Body of pancreas (tissue), 4 donors: Measurements from ENCODE around the gene EIF2AK3. TPM values are rescaled to one million over a fixed set of nuclear protein-coding genes. Genes with fewer than 3 reads are reported as not detected.

Experiments used
- ATAC-seq: fragments of 150-250 bp; one replicate; pipeline ENCODE4 v1.9.1; 2016
- DNase-seq, 4 donors: peaks; one replicate each; pipeline ENCODE4 v3.0.0-alpha.2; 2019
- H3K27ac ChIP-seq, 4 donors: fragments of 200-600 bp; sonication (generic); 1 replicate in 3 of 4; 2 replicates in 1 of 4; pipeline versions ENCODE4 v1.5.1 to v1.6.1; 2016 to 2019; ENCODE audit warnings: mild to moderate bottlenecking in 1 of 4, mixed read lengths in 1 of 4, moderate library complexity in 1 of 4
- H3K27me3 ChIP-seq, 2 donors: fragments of 200-600 bp; sonication (generic); one replicate each; pipeline ENCODE4 v1.6.0; 2016; ENCODE audit warnings: mild to moderate bottlenecking in 1 of 2
- H3K36me3 ChIP-seq, 2 donors: fragments of 200-600 bp; sonication (generic); replicated peaks in 1 of 2; 2 replicates each; pipeline ENCODE4 v1.5.1; 2016; ENCODE audit warnings: low read depth in 2 of 2; ENCODE audit not compliant: insufficient read depth in 1 of 2
- H3K4me1 ChIP-seq: fragments of 200-600 bp; sonication (generic); one replicate; pipeline ENCODE4 v1.6.0; 2016
- H3K4me3 ChIP-seq, 2 donors: fragments of 200-600 bp; sonication (generic); 1 replicate in 1 of 2; 2 replicates in 1 of 2; pipeline ENCODE4 v1.5.1; 2016 to 2019
- H3K9me3 ChIP-seq, 3 donors: fragments of 200-600 bp; sonication (generic); 1 replicate in 2 of 3; 2 replicates in 1 of 3; pipeline ENCODE4 v1.5.1; 2016
- POLR2A ChIP-seq, 3 donors: fragments of 450-650 bp; IDR thresholded peaks; one replicate each; pipeline ENCODE4 v1.6.1; 2016; ENCODE audit warnings: antibody characterized with exemption in 3 of 3, mild to moderate bottlenecking in 2 of 3
- WGBS, 2 donors: methylation state at CpG; one replicate each; pipeline ENCODE4 v1.1.5; 2017; 5-methylcytosine and 5-hydroxymethylcytosine counted together
- intact Hi-C: fragments of 100-400 bp; cut with DNase I; formaldehyde crosslinking; loops from one replicate; pipeline ENCODE4 v1.15.1; 2023
- total RNA-seq, 2 donors: library from RNA; depleted of rRNA; stranded (reverse); fragments of >200 nt; gene quantifications; one replicate each; pipeline ENCODE4 v1.1.0, GENCODE V29; 2016
- TF ChIP-seq, protein P1 (sequence below), 7 experiments: fragments of 450-650 bp in 4 of 7; fragments of 200-600 bp in 3 of 7; sonication (generic) in 3 of 7; IDR thresholded peaks; one replicate each; pipeline ENCODE4 v1.5.1; 2016 to 2019; ENCODE audit warnings: antibody characterized with exemption in 7 of 7

Gene EIF2AK3
- total RNA-seq, 2 donors from 2014 or later: 42.5 to 43.6 TPM

DNA sequence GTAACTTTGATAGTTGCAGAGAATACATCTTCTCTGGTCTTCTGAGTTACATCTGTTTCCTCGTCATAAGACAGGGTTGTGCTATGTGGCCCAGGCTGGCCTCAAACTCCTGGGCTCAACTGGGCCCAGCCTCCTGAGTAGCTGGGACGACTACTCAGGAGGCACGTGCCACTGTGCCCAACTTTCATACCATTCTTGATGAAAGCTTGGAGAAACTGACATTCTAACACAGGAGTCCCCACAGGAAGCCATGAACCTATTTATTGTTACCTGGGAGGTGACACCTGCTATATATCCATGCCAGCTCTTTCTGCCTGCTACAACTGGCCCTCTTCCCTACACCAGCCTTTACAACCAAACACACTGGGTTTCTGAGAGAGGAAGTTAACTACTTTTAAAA, 19.1 kb downstream of the EIF2AK3 start:
- no peak overlapping the region for H3K4me3 ChIP-seq
- no peaks in the 10 kb centered on the region for H3K9me3 ChIP-seq
- no peaks in the 10 kb centered on the region for H3K27me3 ChIP-seq
- ATAC-seq: peak; percentile 61
- H3K4me1 ChIP-seq: peaks cover 37% of the 10 kb centered on the region
- peaks cover 0 to 4% of the 10 kb centered on the region in 2 donors for H3K36me3 ChIP-seq
- WGBS, 2 donors: 48 to 50% methylated on average over 3 of the region's 3 CpGs
- TF ChIP-seq, protein P1, sequence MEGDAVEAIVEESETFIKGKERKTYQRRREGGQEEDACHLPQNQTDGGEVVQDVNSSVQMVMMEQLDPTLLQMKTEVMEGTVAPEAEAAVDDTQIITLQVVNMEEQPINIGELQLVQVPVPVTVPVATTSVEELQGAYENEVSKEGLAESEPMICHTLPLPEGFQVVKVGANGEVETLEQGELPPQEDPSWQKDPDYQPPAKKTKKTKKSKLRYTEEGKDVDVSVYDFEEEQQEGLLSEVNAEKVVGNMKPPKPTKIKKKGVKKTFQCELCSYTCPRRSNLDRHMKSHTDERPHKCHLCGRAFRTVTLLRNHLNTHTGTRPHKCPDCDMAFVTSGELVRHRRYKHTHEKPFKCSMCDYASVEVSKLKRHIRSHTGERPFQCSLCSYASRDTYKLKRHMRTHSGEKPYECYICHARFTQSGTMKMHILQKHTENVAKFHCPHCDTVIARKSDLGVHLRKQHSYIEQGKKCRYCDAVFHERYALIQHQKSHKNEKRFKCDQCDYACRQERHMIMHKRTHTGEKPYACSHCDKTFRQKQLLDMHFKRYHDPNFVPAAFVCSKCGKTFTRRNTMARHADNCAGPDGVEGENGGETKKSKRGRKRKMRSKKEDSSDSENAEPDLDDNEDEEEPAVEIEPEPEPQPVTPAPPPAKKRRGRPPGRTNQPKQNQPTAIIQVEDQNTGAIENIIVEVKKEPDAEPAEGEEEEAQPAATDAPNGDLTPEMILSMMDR (IDR thresholded peaks at IDR 0.05): no peak
- no peak for TF ChIP-seq POLR2A (IDR thresholded peaks at IDR 0.05)
- intact Hi-C loops: no loop called here
- peak overlapping the region; percentile 22 to 69 (median 46) for H3K27ac ChIP-seq
- DNase-seq: no peak

- TF ChIP-seq, protein P1 (IDR thresholded peaks at IDR 0.05): no peak
- TF ChIP-seq POLR2A (IDR thresholded peaks at IDR 0.05): no peak
- ATAC-seq: no peak
- H3K9me3 ChIP-seq: no peaks in the 10 kb centered on the region
- WGBS, 2 donors: 29 to 38% methylated on average over 2 of the region's 2 CpGs
- H3K27ac ChIP-seq: peak overlapping the region in 2 of 4 donors; percentile 42 to 50
- no peak overlapping the region for H3K4me3 ChIP-seq
- peaks cover 0 to 4% of the 10 kb centered on the region in 2 donors for H3K36me3 ChIP-seq
- DNase-seq: no peak
- intact Hi-C loops: no loop called here
- peaks cover 43% of the 10 kb centered on the region for H3K4me1 ChIP-seq
- no peaks in the 10 kb centered on the region for H3K27me3 ChIP-seq
Measured at GRCh38 chr2:88607416-88607815, 19.8 kb downstream of the EIF2AK3 start.

DNA sequence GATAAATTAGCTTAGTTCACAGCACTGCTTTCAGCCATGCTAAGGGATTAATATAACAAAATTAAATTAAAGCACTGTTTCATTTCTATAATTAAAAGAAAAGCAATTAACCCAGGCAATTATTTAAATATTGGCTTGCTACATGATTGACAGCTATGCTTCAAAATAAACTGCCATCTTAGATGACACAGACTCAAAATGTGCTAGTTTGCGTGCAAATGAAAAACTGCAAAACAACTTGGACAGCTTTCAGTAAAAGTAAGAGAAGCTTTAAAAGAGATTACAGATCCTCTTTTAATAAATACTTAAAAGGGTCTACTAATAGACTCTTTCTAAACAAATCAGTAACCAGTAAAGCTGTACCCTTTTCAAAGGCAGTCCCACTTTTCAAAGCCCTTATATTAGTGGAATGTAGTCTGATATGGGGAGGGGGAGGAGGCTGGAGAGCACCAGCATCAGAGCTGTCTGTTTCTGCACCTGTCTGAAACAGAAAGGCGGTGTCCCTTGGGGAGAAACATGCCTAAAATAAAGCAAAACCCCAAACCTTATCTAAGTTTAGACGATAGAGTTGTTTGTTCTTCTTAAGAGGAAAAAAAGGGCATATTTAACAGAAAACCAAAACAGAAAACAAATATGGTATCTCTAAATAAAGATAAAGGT, 20.8 kb downstream of the EIF2AK3 start:
- DNase-seq: no peak
- Histone ChIP-seq H3K4me3 (no peak overlapping the region), H3K36me3 (no peaks in the 10 kb centered on the region), H3K4me1 (peaks cover 52% of the 10 kb centered on the region), H3K27ac (peak overlapping the region in 1 of 4 donors; percentile 50), H3K9me3 (no peaks in the 10 kb centered on the region), H3K27me3 (no peaks in the 10 kb centered on the region)
- TF ChIP-seq, protein P1 (IDR thresholded peaks at IDR 0.05): no peak
- TF ChIP-seq POLR2A (IDR thresholded peaks at IDR 0.05): no peak
- ATAC-seq: no peak
- intact Hi-C loops: no loop called here
- WGBS, 2 donors: 37 to 42% methylated on average over 3 of the region's 3 CpGs

- H3K4me3 ChIP-seq: no peak overlapping the region
- no peaks in the 10 kb centered on the region for H3K27me3 ChIP-seq
- peaks cover 78% of the 10 kb centered on the region for H3K4me1 ChIP-seq
- TF ChIP-seq, protein P1 (IDR thresholded peaks at IDR 0.05): no peak
- TF ChIP-seq POLR2A (IDR thresholded peaks at IDR 0.05): no peak
- ATAC-seq: no peak
- 80 to 85% methylated on average over 4 of the region's 4 CpGs for WGBS, 2 donors
- H3K27ac ChIP-seq: peak overlapping the region in 2 of 4 donors; percentile 33 to 86
- H3K9me3 ChIP-seq: no peaks in the 10 kb centered on the region
- intact Hi-C loops: no loop called here
- no peak for DNase-seq
- H3K36me3 ChIP-seq: no peaks in the 10 kb centered on the region
Measured at GRCh38 chr2:88603146-88603545, 24.1 kb downstream of the EIF2AK3 start.

DNA sequence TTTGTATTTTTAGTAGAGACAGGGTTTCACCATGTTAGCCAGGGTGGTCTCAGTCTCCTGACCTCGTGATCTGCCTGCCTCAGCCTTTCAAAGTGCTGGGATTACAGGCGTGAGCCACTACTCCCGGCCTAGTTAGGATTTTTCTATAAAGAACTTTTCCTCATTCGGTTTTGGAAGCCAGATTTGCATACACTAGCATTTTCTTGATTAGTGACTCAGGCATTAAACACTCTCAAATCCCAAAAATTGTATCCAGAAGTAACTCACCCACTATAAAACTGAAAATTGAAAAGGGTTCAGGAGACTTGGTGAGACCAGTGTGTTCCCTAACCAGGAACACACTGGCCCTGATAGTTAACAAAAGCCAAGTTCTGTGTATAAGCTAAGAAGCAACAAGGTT, 25.2 kb downstream of the EIF2AK3 start:
- intact Hi-C loops: no loop called here
- Histone ChIP-seq H3K4me3 (no peak overlapping the region), H3K36me3 (no peaks in the 10 kb centered on the region), H3K27ac (peak overlapping the region in 3 of 4 donors; percentile 86 to 92 (median 86)), H3K9me3 (no peaks in the 10 kb centered on the region), H3K4me1 (peaks cover 71% of the 10 kb centered on the region), H3K27me3 (no peaks in the 10 kb centered on the region)
- WGBS, 2 donors: 78 to 83% methylated on average over 4 of the region's 4 CpGs
- no peak for TF ChIP-seq POLR2A (IDR thresholded peaks at IDR 0.05)
- TF ChIP-seq, protein P1 (IDR thresholded peaks at IDR 0.05): no peak
- DNase-seq (no peak), ATAC-seq (no peak)
